ENCODE data around the gene MT1M.

MT1M gene

GRCh38 chr16:56591377-56592060, 40.9 kb upstream of the MT1M start:
- DNase-seq (ENCODE audit: low read depth) = no peak
- no peak for TF ChIP-seq CTCF (IDR thresholded peaks at IDR 0.05; ENCODE audit: control insufficient read depth, insufficient read depth, low read depth, low read length, missing control alignments)
- no peak overlapping the region for H3K4me3 ChIP-seq (ENCODE audit: control insufficient read depth, low read depth, low read length)

- no peak overlapping the region for H3K4me3 ChIP-seq (ENCODE audit: control insufficient read depth, low read depth, low read length)
- no peak for DNase-seq (ENCODE audit: low read depth)
- no peak for TF ChIP-seq CTCF (IDR thresholded peaks at IDR 0.05; ENCODE audit: control insufficient read depth, insufficient read depth, low read depth, low read length, missing control alignments)
Observed at GRCh38 chr16:56593573-56594291, 38.7 kb upstream of the MT1M start.

GRCh38 chr16:56594292-56594619, 38.2 kb upstream of the MT1M start:
- H3K4me3 ChIP-seq (ENCODE audit: control insufficient read depth, low read depth, low read length) = no peak overlapping the region
- TF ChIP-seq CTCF (IDR thresholded peaks at IDR 0.05; ENCODE audit: control insufficient read depth, insufficient read depth, low read depth, low read length, missing control alignments) = no peak
- no peak for DNase-seq (ENCODE audit: low read depth)

GRCh38 chr16:56600398-56600999, 32.0 kb upstream of the MT1M start:
- DNase-seq (ENCODE audit: low read depth) = no peak
- TF ChIP-seq CTCF (IDR thresholded peaks at IDR 0.05; ENCODE audit: control insufficient read depth, insufficient read depth, low read depth, low read length, missing control alignments) = peak; percentile 81
- H3K4me3 ChIP-seq (ENCODE audit: control insufficient read depth, low read depth, low read length) = no peak overlapping the region

- no peak for DNase-seq (ENCODE audit: low read depth)
- TF ChIP-seq CTCF (IDR thresholded peaks at IDR 0.05; ENCODE audit: control insufficient read depth, insufficient read depth, low read depth, low read length, missing control alignments) = no peak
- H3K4me3 ChIP-seq (ENCODE audit: control insufficient read depth, low read depth, low read length) = no peak overlapping the region
Observed at GRCh38 chr16:56601325-56601724, 31.1 kb upstream of the MT1M start.

GRCh38 chr16:56603589-56603988, 28.9 kb upstream of the MT1M start:
- H3K4me3 ChIP-seq (ENCODE audit: control insufficient read depth, low read depth, low read length) = no peak overlapping the region
- TF ChIP-seq CTCF (IDR thresholded peaks at IDR 0.05; ENCODE audit: control insufficient read depth, insufficient read depth, low read depth, low read length, missing control alignments) = peak; percentile 59
- DNase-seq (ENCODE audit: low read depth) = no peak

Measured in AG09309 (cell line).